Stimulated activated CD4-positive, alpha-beta T cell treated with anti-CD3 and anti-CD28 coated beads, TNF-alpha, amount 100 ng/mL, for 24 hours (primary cell): ENCODE measurements around the gene C6orf136.

Experiments
- DNase-seq, 3 experiments: peaks; one replicate each; pipeline ENCODE4 v3.0.0-alpha.2; 2020; ENCODE audit warnings: low read depth in 3 of 3

C6orf136 gene, protein sequence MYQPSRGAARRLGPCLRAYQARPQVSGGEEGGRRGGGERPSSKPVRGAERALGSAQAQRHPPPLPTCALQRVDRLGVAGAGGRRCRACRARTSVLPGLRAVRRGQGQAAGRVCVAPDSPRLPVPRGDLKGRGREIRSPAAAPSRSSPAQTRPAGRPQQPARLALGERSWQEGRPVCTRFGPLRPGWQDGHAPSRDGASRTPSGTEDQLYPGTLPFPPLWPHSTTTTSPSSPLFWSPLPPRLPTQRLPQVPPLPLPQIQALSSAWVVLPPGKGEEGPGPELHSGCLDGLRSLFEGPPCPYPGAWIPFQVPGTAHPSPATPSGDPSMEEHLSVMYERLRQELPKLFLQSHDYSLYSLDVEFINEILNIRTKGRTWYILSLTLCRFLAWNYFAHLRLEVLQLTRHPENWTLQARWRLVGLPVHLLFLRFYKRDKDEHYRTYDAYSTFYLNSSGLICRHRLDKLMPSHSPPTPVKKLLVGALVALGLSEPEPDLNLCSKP

DNA sequence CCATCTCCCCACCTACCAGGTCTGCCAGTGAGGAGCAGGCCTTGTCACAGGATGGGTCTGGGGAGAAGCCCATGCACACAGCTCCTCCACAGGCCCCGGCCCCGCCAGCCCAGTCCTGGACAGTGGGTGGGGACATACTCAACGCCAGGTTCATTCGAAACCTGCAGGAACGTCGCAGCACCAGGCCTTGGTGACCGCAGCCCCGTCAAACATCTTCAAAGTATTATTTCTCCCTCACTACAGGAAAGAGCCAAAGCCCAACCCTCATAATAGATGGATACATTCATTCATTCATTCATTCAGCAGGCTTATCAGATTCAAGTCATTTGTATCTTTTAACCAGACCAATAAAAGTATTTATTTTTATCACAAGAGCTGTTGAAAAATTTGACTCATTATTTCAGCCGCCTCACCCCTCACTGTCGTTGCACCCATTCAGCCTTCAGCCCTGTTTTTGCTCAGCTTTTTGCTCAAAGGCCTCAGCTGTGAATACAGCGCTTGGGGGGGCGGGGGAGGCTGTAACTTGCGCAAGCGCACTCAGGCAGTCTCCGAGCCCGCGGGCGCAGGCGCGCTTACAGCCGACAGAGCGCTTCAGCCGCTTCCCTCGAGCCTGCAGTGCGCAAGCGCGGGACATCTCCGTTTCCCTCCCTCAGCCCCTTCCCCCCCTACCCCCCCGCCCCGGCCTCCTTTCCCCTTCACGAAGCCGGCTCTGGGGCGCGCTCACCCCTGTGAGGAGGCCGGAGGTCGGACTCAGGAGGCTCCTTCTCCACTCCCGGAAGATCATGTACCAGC is at the start of gene C6orf136:
TSS of gene C6orf136 (plus strand) at position 684 of the 792 bp plus-strand sequence. CDS start at position 783, 99 bp downstream.
- peak; percentile 85 to 91 (median 86) for DNase-seq

DNA sequence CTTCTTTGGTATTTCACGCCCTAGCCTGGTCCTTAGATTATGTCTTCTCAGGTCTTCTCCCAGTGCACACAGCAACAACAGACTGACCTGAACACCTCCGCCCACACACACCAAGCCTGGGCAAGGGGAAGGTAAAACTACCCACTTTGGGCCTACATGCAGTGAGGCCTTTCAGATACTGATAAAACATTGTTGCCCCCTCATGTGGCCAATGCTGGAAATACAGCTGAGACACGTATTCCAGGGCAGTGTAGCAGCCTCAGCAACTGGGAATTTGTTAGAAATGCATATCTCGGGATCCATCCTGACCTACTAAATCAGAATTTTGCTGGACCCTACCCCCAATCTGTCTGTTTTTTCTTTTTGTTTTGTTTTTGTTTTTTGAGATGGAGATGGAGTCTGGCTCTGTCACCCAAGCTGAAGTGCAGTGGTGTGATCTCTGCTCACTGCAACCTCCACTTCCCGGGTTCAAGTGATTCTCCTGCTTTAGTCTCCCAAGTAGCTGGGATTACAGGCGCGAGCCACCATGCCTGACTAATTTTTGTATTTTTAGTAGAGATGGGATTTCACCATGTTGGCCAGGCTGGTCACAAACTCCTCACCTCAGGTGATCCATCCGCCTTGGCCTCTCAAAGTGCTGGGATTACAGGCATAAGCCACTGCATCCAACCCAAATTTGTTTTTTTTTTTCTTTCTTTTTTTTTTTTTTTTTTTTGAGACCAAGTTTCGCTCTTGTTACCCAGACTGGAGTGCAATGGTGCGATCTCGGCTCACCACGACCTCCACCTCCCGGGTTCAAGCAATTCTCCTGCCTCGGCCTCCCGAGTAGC is 49.4 kb upstream of the C6orf136 start:
- peak; percentile 44 to 79 (median 71) for DNase-seq

DNA sequence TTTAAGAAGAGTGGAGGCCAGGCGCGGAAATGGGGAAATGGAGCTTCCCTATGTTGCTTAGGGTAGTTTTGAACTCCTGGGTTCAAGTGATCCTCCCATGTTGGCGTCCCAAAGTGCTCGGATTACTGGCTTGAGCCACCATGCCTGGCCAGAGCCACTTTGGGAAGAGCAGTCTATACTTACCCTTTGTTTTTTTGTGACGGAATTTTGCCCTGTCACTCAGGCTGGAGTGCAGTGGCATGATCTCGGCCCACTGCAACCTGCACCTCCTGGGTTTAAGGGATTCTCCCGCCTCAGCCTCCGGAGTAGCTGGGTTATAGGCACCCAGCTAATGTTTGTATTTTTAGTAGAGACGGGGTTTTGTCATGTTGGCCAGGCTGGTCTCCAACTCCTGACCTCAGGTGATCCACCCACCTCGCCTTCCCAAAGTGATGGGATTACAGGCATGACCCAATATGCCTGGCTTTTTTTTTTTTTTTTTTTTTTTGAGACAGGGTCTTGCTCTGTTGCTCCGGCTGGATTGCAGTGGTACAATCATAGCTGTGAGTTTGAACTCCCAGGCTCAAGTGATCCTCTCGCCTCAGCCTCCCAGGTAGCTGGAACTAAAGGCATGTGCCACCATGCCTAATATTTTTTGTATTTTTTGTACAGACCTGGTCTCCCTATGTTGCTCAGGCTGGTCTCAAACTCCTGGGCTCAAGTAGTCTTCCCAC is 47.9 kb upstream of the C6orf136 start:
- no peak for DNase-seq

DNA sequence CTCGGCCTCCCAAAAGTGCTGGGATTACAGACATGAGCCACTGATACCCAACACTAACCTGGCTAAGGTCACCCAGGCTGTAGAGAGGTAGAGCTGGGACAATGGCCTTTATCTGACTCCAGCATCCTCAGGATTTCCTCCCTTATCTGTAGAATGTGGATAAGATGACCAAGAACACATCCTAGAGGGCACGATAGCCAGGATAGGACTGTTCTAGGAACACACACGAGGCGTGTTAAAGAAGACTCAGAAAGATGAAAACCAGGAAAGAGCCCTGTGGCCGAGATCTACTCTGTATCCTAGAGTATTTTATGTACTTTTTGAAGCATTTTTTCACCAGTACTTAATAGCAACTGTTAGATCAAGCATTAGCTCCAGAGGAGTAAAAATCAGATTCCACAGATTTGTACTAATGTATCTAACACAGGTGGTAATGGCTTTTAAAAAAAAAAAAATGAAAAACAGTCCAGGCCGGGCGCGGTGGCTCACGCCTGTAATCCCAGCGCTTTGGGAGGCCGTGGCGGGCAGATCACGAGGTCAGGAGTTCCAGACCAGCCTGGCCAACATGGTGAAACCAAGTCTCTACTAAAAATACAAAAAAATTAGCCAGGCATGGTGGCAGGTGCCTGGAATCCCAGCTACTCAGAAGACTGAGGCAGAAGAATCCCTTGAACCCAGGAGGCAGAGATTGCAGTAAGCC is 47.2 kb upstream of the C6orf136 start:
- no peak for DNase-seq

DNA sequence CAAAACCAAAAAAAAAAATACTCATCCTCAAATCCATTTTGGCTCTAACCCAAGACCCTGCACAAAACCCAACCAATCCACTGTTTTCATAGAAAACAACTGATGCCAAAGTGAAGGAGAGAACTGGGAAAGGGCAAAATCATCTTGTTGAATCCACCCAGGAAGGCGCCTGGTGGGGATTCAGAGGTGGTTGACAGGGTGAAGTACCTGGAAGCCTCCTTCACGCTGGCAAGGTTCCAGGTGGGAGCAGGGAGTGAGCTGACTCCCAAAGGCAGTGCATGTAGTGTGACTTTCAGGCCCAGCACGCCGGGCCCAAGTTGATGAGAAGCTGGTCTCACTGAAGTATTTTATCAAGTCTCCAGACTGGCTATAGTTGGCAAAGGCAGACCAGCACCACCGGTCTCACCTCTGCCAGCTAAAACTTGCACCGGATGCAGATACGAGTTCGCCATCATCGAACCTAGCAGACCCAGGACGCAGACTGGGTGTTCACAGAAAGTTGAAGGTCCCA is 46.4 kb upstream of the C6orf136 start:
- DNase-seq, result no peak

DNA sequence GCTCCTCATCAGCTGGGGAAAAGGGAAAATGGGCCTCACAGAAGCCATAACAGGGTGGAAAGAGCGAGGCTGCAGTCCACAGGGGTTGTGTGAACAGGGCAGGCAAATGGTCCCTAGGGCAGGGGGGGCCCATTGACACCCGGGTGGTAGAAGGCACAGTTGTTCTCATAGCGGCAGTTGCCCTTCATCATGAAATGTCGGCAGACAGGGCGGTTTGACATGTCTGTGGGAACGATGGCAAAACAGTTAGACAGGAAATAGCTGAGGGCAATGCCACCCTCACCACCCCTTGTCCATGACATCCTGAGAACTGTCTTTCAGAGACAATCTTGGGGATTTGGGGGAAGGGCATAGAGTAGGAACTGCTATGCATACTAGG is 45.5 kb upstream of the C6orf136 start:
- DNase-seq, result no peak

DNA sequence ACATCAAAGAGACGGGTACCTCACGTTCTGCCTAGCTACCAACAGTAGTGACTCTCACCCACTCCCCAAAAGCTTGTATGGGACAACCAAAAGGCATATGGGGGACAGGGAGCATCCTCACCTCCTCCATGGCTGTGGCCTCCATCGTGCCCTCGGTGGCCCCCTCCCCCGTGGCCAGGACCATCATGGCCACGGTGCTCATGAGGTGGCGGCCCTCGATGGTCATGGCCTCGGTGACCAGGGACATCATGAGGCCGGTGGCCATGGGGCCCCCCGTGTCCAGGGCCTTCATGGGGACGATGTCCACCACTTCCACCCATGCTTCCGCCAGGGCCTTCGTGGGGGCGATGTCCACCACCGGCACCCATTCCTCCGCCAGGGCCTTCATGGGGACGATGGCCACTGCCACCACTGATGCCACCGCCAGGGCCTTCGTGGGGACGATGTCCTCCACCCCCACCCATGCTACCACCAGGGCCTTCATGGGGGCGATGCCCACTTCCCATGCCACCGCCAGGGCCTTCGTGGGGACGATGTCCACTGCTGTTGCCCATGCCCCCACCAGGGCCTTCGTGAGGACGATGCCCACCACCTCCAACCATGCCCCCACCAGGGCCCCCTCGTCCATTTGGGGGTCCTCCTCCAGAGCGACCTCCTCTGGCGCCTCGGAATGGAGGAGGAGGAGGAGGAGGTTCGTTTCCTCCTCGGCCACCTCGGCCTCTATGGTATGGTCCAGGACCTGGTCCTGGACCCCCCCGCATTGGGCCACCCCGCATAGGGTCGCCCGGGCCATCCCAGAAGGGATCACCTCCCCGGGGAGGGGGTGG is 44.9 kb upstream of the C6orf136 start:
- no peak for DNase-seq

DNA sequence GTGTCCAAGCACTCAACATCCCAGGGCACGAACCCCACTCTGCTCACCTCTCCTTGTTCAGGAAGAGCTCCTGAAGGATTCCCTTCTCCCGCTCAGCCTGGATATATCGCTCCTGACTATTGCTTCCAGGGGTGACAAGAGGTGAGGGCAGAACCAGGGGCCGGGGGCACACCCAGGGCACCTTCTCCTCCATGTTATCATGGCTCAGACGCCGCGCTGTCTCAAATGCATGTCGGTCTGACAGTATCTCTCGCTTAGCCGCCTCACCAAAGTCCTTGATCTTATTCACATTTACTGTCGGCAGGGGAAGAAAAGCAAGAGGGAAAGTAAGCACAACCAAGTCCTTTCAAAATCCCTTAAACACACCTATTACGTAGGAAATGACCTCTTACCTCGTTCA is 43.0 kb upstream of the C6orf136 start:
- DNase-seq, result no peak

DNA sequence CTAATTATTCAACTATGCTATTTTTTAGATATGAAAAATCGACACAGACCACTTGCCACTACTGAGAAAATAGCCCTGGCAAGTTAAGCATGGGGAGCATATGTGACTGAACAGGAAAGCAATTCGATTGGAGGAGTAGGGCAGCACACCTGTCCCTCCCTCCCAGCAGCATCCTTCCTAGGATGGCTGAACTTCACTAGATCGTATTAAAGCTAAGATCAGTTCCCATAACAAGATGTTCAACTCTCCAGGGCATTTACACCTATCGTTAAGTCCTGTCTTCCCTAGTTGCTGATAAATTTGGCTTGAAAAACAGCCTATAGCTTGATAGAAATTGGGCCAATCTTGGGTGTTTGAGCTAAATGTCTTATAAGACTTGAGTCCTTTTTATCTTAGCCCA is 36.9 kb upstream of the C6orf136 start:
- no peak for DNase-seq

DNA sequence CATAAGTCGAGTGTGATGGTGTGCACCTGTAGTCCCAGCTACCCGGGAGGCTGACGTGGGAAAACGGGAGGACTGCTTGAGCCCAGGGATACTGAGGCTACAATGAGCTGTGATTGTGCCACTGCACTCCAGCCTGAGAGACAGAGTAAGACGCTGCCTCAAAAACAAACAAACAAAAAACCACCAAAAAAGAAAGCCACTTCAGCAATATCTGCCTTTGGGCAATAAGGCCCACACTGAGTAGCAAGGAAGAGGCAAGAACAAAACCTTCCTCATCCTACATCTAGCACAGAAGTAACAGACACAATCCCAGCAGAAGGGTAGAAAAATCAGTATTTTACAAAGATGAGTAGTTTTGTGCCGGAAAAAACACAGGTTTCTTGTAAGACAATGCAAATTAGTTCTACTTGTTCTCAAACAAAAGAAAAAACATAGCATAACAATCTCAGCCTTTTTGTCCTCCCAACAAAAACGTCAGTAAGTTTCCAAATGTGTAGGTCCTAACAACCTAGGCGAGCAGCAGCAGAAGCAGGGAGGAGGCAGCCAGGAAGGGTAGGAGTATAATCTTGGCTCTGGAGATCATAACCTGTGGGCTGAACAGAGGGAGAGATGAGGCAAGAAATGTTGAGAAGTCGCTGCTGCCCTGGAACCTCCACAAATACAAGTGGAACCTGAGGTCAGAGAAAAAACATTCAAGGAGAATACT is 35.6 kb upstream of the C6orf136 start:
- no peak for DNase-seq

DNA sequence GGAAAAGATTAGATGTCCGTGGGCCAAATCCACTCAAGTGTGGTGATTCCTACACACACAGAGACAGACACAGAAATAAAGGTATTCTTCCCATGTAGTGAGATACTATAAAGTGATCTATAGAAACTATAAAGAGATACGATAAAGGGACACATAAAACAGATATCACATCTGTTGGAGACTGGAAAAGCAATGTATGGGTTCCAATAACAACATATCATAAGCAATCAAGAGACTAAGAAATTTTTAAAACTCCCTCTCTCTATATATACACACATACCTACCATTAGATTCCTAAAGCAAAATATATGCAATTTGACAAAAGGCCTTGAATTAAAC is 35.1 kb upstream of the C6orf136 start:
- DNase-seq, result no peak

DNA sequence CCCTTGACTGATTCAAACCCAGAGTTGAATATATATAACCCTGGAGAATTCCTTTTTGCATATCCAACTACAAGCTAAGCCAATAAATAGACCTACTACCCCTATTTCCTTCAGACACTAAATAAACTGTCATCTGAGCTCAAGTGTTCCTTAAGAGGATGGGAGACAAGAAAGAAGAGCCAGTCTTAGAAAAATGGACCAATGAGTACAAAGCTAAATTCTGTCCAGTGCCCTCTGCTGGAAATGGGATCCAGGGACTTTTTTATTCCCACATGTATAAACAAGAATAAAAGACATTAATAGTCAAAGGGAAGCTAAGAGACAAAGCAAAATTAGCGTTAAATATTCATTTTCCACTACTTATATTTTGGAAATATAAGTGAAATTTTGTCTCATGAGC is 34.7 kb upstream of the C6orf136 start:
- no peak for DNase-seq

DNA sequence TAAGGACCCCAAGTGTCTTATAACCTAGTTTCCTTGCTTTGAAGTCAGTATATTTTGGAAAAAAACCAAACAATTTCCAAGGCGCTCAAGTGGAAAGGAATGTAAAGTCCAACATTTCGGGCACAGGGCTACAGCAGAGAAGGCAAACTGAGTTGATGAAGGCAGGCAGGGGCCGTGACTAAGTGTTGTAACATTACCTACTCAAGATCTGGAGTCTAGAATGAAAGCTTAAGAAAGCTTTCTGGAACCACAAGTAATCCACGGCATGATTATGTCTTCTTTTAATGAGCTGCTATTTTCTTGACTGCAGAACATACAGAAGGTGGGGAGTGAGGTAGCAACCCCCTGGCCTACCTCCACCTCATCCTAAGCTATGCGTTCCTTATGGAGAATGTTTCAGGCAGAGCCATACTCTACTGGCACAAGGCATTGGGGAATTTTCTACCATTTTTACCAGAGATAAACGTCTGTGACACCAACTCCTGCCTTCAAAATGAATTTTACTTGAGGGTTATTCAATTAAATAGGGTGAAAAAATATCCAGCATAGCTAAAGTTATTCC is 34.2 kb upstream of the C6orf136 start:
- no peak for DNase-seq

DNA sequence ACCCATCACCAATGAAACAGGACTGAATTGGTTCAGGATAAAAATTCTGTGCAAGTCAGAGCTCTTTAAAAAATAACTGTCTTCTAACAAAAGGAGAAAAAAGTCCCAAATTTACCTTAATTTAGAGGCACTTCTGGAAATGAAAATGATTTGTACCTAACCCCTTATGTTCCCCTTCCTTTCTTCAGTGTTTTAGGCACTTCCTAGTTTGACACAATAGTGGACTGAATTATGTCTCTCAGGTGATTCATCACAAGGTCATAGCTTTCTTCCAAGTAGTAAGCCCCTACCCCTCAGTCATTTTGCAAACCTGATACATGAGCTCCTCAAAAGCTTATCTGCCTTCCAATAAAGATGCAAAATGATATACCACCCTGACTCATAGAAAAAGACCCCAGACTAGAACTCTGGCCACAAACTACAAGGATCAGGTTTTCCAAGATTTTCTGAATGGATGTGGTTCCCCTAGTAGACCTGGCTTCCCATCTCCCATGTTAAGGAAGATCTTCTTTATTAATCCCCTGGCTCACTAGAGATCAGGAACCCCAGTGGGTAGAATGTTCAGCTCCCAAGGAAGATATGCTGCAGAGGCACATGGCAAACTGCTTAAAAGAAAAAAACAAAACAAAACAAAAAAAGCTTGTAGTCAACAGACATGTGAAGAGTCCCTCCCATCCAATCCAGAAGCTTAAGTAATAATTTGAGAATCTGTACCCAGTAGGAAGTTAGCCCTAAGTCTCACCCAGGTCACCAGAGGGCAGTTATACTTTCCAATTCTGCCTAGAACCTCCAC is 33.5 kb upstream of the C6orf136 start:
- DNase-seq, result no peak

DNA sequence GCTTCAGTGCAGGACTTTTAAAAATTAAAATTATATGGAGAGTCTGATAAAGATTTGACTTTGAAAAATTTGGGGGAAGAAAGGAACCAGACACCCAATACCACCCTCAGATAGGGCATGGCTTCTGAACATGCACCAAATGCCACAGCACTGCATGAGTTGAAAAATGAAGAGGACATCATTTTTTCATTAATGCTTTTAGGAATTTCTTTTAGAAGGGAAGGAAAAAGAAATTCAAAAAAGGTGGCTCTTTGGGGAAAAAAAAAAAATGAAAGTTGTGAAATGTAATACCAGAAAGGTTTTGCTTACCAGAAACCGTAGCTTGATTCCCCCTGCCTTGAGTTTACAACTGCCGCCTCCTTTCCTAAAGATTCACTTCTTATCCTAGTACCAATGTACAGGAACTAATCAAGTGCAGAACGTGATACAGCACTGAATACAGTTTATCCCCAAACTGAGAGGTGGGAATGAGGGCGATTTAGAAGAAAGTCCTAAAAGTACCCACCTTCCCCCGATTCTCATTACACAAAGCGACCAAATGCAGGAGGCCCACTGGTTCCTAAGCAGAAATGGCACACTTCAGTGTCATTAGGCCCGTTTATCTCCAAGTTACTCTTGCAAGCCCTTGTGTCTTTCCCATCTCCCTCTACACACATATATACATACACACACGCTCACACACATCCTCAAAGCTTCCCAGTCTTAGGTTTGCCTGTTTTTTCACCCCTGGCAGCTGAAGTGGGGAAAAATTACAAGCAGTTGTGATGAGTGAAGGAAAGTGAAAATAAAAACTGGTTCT is 32.7 kb upstream of the C6orf136 start:
- DNase-seq, result no peak

DNA sequence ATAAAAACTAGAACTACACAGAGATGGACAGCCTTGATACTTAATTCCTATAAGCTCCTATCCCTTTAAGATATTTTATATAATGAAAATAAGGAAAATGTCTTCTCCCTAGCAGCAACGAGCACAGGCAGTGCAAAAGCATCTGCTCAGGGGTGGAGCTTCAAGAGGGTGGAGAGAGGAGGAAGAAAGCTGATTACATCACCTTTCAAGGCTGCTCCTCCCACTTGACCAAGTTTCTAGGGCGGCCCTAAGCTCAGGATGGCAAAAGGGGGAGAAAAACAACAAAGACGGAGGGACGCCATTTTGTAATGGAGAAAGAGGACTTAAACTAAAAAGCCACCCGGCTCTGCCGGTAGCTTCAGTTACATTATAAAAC is 32.1 kb upstream of the C6orf136 start:
- DNase-seq, result peak; percentile 65 to 77 (median 68)
